ENCODE measurements around the gene GMCL1.
A peak's percentile ranks its signal among the peaks of the same experiment; 100 is the strongest.

GMCL1 gene

GRCh38 chr2:69789175-69789721 is 40.2 kb upstream of the GMCL1 start:
- peak; percentile 83 for DNase-seq (ENCODE audit: low read depth)
- H3K4me3 ChIP-seq (replicated peaks; ENCODE audit: low read depth, low read length), result no peak overlapping the region
- TF ChIP-seq CTCF (IDR thresholded peaks at IDR 0.05; ENCODE audit: low read length, missing control alignments), result no peak

GRCh38 chr2:69789772-69790600 is 39.5 kb upstream of the GMCL1 start:
- no peak overlapping the region for H3K4me3 ChIP-seq (replicated peaks; ENCODE audit: low read depth, low read length)

GRCh38 chr2:69790601-69790959 is 38.9 kb upstream of the GMCL1 start:
- H3K4me3 ChIP-seq (replicated peaks; ENCODE audit: low read depth, low read length), result no peak overlapping the region
- no peak for DNase-seq (ENCODE audit: low read depth)
- no peak for TF ChIP-seq CTCF (IDR thresholded peaks at IDR 0.05; ENCODE audit: low read length, missing control alignments)

More at GRCh38 chr2:69789772-69790600, 39.5 kb upstream of the GMCL1 start:
- TF ChIP-seq CTCF (IDR thresholded peaks at IDR 0.05; ENCODE audit: low read length, missing control alignments), result no peak
- peak; percentile 33 for DNase-seq (ENCODE audit: low read depth)

- peak; percentile 45 for DNase-seq (ENCODE audit: low read depth)
- no peak overlapping the region for H3K4me3 ChIP-seq (replicated peaks; ENCODE audit: low read depth, low read length)
- no peak for TF ChIP-seq CTCF (IDR thresholded peaks at IDR 0.05; ENCODE audit: low read length, missing control alignments)
These were observed 38.4 kb upstream of the GMCL1 start for GRCh38 chr2:69791045-69791444.

- no peak overlapping the region for H3K4me3 ChIP-seq (replicated peaks; ENCODE audit: low read depth, low read length)
- no peak for TF ChIP-seq CTCF (IDR thresholded peaks at IDR 0.05; ENCODE audit: low read length, missing control alignments)
- DNase-seq (ENCODE audit: low read depth), result no peak
These were observed 33.3 kb upstream of the GMCL1 start for GRCh38 chr2:69796174-69796573.

GRCh38 chr2:69797235-69797634 is 32.2 kb upstream of the GMCL1 start:
- TF ChIP-seq CTCF (IDR thresholded peaks at IDR 0.05; ENCODE audit: low read length, missing control alignments), result no peak
- no peak for DNase-seq (ENCODE audit: low read depth)
- no peak overlapping the region for H3K4me3 ChIP-seq (replicated peaks; ENCODE audit: low read depth, low read length)
